Breast epithelium (tissue), 4 donors: ENCODE results near the gene AKAP8. TPM values are rescaled to one million over a fixed set of nuclear protein-coding genes. Genes with fewer than 3 reads are reported as not detected.
A peak's percentile ranks its signal among the peaks of the same experiment; 100 is the strongest.

Source experiments
- DNase-seq, 2 donors: peaks; one replicate each; pipeline ENCODE4 v3.0.0-alpha.2; 2019; ENCODE audit warnings: low spot score in 2 of 2
- H3K27ac ChIP-seq, 2 donors: fragments of 200-600 bp; sonication (generic) in 1 of 2; one replicate each; pipeline ENCODE4 v1.5.1; 2016 to 2019; ENCODE audit warnings: mild to moderate bottlenecking in 1 of 2
- H3K27me3 ChIP-seq, 2 donors: fragments of 200-600 bp; sonication (generic) in 1 of 2; one replicate each; pipeline versions ENCODE4 v1.5.1 to v1.6.0; 2017 to 2019; ENCODE audit warnings: control low read depth in 1 of 2, mild to moderate bottlenecking in 1 of 2
- H3K36me3 ChIP-seq: fragments of 200-600 bp; one replicate; pipeline ENCODE4 v1.5.1; 2019
- H3K4me1 ChIP-seq, 2 donors: fragments of 200-600 bp; sonication (generic); one replicate each; pipeline ENCODE4 v1.5.1; 2016 to 2019; ENCODE audit warnings: control low read depth in 1 of 2
- H3K4me3 ChIP-seq, 3 donors: fragments of 200-600 bp; sonication (generic); 1 replicate in 2 of 3; 2 replicates in 1 of 3; pipeline ENCODE4 v1.5.1; 2016 to 2019; ENCODE audit warnings: mild to moderate bottlenecking in 3 of 3, moderate library complexity in 2 of 3
- H3K9me3 ChIP-seq, 2 donors: fragments of 200-600 bp; sonication (generic) in 1 of 2; one replicate each; pipeline ENCODE4 v1.5.1; 2016 to 2019; ENCODE audit warnings: control low read depth in 1 of 2
- CTCF ChIP-seq, 3 donors: fragments of 450-650 bp; IDR thresholded peaks; one replicate each; pipeline ENCODE4 v1.5.1; 2016 to 2017; ENCODE audit warnings: antibody characterized with exemption in 3 of 3, mild to moderate bottlenecking in 3 of 3, moderate library complexity in 3 of 3
- POLR2A ChIP-seq: fragments of 450-650 bp; IDR thresholded peaks from one replicate; pipeline ENCODE4 v1.6.1; 2016; ENCODE audit warnings: antibody characterized with exemption, mild to moderate bottlenecking, moderate library complexity
- POLR2AphosphoS5 ChIP-seq, 3 donors: sonication (generic); formaldehyde crosslinking; IDR thresholded peaks; one replicate each; pipeline ENCODE4 v1.6.1; 2017; ENCODE audit warnings: antibody characterized with exemption in 3 of 3
- intact Hi-C: fragments of 100-400 bp; cut with DNase I; formaldehyde crosslinking; loops from one replicate; pipeline ENCODE4 v1.15.1; 2023; ENCODE audit warnings: low total_unique reads
- total RNA-seq, 3 donors: library from RNA; depleted of rRNA; stranded (reverse); fragments of >200 nt; gene quantifications; one replicate each; pipeline ENCODE4 v1.1.0, GENCODE V29; 2016

Gene AKAP8
- total RNA-seq, 3 donors from 2014 or later: 23.2 to 40.7 (median 33.4) TPM

GRCh38 chr19:15369594-15369891 lies 10.0 kb downstream of the AKAP8 start:
- Histone ChIP-seq H3K9me3 (no peaks in the 10 kb centered on the region), H3K27me3 (no peaks in the 10 kb centered on the region), H3K27ac (no peak overlapping the region), H3K36me3 (peaks cover 12% of the 10 kb centered on the region), H3K4me1 (peaks cover 2 to 6% of the 10 kb centered on the region in 2 donors), H3K4me3 (no peak overlapping the region)
- no peak for DNase-seq
- no peak for TF ChIP-seq CTCF (IDR thresholded peaks at IDR 0.05)
- no peak for TF ChIP-seq POLR2AphosphoS5 (IDR thresholded peaks at IDR 0.05)
- no peak for TF ChIP-seq POLR2A
- intact Hi-C loops: no loop called here

- intact Hi-C loops: no loop called here
- Histone ChIP-seq H3K27me3 (no peaks in the 10 kb centered on the region), H3K4me1 (peaks cover 0 to under 1% of the 10 kb centered on the region in 2 donors), H3K4me3 (no peak overlapping the region), H3K9me3 (no peaks in the 10 kb centered on the region), H3K27ac (no peak overlapping the region), H3K36me3 (peaks cover 12% of the 10 kb centered on the region)
- no peak for TF ChIP-seq POLR2AphosphoS5 (IDR thresholded peaks at IDR 0.05)
- TF ChIP-seq POLR2A: no peak
- TF ChIP-seq CTCF (IDR thresholded peaks at IDR 0.05): no peak
- no peak for DNase-seq
Observed at GRCh38 chr19:15368798-15369593, 10.6 kb downstream of the AKAP8 start.

DNA sequence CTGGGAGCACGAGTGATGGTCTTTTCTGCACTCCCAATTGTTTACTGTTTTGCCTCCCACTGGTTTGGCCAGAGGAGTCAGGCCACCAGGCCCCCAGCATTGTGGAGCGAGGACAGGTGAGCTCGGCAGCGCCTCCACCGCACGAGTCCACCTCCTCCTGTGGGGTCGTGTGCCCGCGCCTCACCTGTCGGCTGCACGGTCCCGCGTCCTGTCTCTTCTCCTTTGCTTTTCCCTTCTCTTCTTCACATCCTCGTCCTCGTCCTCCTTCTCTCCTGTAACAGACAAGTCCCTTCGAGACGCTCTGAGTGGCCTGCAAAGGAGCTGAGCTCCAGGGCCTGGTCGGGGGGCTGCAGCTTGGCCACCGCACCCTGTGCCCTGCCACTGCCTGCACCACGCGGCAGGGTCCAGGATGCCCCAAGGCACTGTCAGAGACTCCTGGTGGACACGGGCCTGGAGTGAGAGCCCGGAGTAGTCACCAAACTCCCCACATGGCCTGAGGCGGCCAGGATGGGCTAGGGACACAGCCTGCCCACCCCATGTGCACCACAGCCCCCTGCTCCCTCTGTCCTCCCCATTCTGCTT lies 11.4 kb downstream of the AKAP8 start:
- TF ChIP-seq CTCF (IDR thresholded peaks at IDR 0.05): no peak
- no peak for TF ChIP-seq POLR2A
- TF ChIP-seq POLR2AphosphoS5 (IDR thresholded peaks at IDR 0.05): no peak
- H3K27me3 ChIP-seq: no peaks in the 10 kb centered on the region
- intact Hi-C loops: no loop called here
- DNase-seq: no peak
- no peaks in the 10 kb centered on the region for H3K4me1 ChIP-seq
- H3K36me3 ChIP-seq: peaks cover 7% of the 10 kb centered on the region
- H3K4me3 ChIP-seq: no peak overlapping the region
- H3K27ac ChIP-seq: peak overlapping the region in 1 of 2 donors; percentile 12
- H3K9me3 ChIP-seq: no peaks in the 10 kb centered on the region

DNA sequence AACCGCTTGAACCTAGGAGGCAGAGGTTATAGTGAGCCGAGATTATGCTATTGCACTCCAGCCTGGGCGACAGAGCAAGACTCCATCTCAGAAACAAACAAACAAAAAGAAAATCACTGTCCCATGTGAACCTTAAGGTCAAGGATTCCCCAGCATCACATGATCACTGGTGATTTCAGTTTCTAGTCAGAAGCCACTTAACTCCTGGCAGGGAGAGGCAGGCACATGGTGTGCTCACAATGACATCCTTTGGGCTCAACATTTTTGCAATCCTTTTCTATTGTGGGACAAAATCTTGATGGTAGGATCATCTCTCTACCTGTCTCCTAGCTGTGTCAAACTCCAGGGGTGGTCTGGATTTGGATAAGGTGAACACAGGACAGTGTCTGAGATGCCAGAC lies 12.1 kb downstream of the AKAP8 start:
- no peak for DNase-seq
- intact Hi-C loops: no loop called here
- peaks cover 6% of the 10 kb centered on the region for H3K36me3 ChIP-seq

More for the DNA sequence above, 12.1 kb downstream of the AKAP8 start:
- no peaks in the 10 kb centered on the region for H3K9me3 ChIP-seq
- no peaks in the 10 kb centered on the region for H3K27me3 ChIP-seq
- H3K4me3 ChIP-seq: no peak overlapping the region
- TF ChIP-seq CTCF (IDR thresholded peaks at IDR 0.05): no peak
- TF ChIP-seq POLR2A: no peak
- H3K4me1 ChIP-seq: no peaks in the 10 kb centered on the region
- peak overlapping the region in 1 of 2 donors; percentile 12 for H3K27ac ChIP-seq
